GM18870 (cell line): ENCODE results near the gene CDYL2.

Experiments
- ATAC-seq: cut with Tn5 transposase; IDR thresholded peaks from one replicate; pipeline ENCODE4 v1.9.1; 2021; ENCODE audit warnings: moderate library complexity; ENCODE audit not compliant: unreplicated experiment

CDYL2 gene

GRCh38 chr16:80559369-80559768 is 245.0 kb downstream of the CDYL2 start:
- no peak for ATAC-seq

- no peak for ATAC-seq
These were observed 247.4 kb downstream of the CDYL2 start for GRCh38 chr16:80557037-80557436.

GRCh38 chr16:80556481-80556880 is 247.9 kb downstream of the CDYL2 start:
- ATAC-seq: no peak

- ATAC-seq: no peak
These were observed 250.4 kb downstream of the CDYL2 start for GRCh38 chr16:80554033-80554432.

GRCh38 chr16:80552277-80552676 is 252.1 kb downstream of the CDYL2 start:
- no peak for ATAC-seq
